ENCODE measurements around the gene AMZ1. TPM values are rescaled to one million over a fixed set of nuclear protein-coding genes. Genes with fewer than 3 reads are reported as not detected.

AMZ1 gene
- total and polyA plus RNA-seq, 10 of the 15 experiments (the other 5 are each of a cell fraction or from before 2014, with no cell fraction given) = 0.02 to 2.0 (median 0.69) TPM

DNA sequence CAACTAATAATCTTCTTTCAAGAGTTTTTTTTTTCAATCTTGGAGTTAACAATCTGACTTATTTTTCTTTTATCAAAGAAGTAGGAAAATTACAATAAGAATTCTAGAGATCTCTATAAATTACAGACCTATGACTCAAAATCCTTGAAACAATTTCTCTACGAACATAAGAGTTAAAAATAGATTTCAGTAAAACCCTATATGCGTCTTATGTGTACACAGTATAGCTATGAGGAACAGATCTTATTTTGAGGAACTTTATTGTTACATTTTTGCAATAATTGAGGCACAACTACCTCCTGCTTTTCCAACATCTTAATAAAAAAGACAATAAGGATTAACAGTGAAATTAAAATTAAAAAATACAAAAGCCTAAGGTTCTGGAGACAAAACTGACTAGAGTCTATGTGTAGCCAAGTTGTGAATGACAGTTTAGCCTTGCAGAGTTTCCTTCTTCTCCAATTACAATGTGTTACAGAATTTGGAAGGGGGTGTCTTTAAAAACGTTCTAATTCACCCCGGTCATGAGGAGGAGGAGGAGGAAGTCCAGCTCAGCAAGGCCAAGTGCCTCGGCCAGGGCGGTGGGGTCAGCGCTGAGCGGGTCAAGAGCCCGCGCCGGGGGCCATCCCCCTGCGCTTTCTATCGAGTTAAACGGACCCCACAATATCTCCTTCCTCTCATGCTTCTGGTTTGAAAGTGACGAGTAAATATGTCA is 40.5 kb downstream of the AMZ1 start:
- H3K9ac ChIP-seq (ENCODE audit: control insufficient read depth, insufficient read depth, low read length) = no peak overlapping the region
- intact Hi-C loops (cut with micrococcal nuclease; ENCODE audit: unreplicated experiment) = no loop called here
- H3K27ac ChIP-seq (ENCODE audit: control insufficient read depth, insufficient read depth) = no peak overlapping the region
- peaks cover 0 to 6% of the 10 kb centered on the region in 2 experiments; a peak in 2 of 4 replicates for H3K36me3 ChIP-seq (ENCODE audit: control insufficient read depth in 2 of 2, insufficient read depth in 2 of 2, low read length in 1 of 2)
- no peaks in the 10 kb centered on the region for H3K9me3 ChIP-seq (replicated peaks; ENCODE audit: control insufficient read depth, insufficient read depth, low read length)
- H3K79me2 ChIP-seq (ENCODE audit: control insufficient read depth, insufficient read depth, low read length) = no peaks in the 10 kb centered on the region
- H3K4me3 ChIP-seq = no peak overlapping the region
- no peak overlapping the region for H3K4me2 ChIP-seq (ENCODE audit: control insufficient read depth, insufficient read depth)
- no peaks in the 10 kb centered on the region for H3K27me3 ChIP-seq (replicated peaks in 1 of 2; ENCODE audit: control insufficient read depth in 2 of 2, insufficient read depth in 2 of 2, low read length in 1 of 2)
- FAIRE-seq = no peak
- TF ChIP-seq KDM1A (IDR thresholded peaks at IDR 0.05; ENCODE audit: borderline replicate concordance) = no peak
- TF ChIP-seq, protein P1, sequence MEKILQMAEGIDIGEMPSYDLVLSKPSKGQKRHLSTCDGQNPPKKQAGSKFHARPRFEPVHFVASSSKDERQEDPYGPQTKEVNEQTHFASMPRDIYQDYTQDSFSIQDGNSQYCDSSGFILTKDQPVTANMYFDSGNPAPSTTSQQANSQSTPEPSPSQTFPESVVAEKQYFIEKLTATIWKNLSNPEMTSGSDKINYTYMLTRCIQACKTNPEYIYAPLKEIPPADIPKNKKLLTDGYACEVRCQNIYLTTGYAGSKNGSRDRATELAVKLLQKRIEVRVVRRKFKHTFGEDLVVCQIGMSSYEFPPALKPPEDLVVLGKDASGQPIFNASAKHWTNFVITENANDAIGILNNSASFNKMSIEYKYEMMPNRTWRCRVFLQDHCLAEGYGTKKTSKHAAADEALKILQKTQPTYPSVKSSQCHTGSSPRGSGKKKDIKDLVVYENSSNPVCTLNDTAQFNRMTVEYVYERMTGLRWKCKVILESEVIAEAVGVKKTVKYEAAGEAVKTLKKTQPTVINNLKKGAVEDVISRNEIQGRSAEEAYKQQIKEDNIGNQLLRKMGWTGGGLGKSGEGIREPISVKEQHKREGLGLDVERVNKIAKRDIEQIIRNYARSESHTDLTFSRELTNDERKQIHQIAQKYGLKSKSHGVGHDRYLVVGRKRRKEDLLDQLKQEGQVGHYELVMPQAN (conservative IDR thresholded peaks at IDR 0.05) = no peak
- ChIA-PET POLR2A (no interaction called here), RAD21 (ENCODE audit: unreplicated experiment) (no interaction called here), CTCF (interaction anchor here (0.6 kb wide), 1 partner anchor 29 kb away, joined by 3 read pairs; no protein-coding TSS in a partner anchor), SMC1A (ENCODE audit: uncharacterized antibody, unreplicated experiment) (no interaction called here)
- DNase-seq (ENCODE audit: low read depth, low spot score) = no peak
- ATAC-seq = no peak
- H2AFZ ChIP-seq (ENCODE audit: control insufficient read depth, low read depth, low read length) = no peak overlapping the region
- in situ Hi-C loops (cut with MboI) = no loop called here
- H4K20me1 ChIP-seq (ENCODE audit: control insufficient read depth, insufficient read depth) = no peaks in the 10 kb centered on the region
- TSS peak; percentile 39 for BruUV-seq (replicated peaks)
- H3K4me1 ChIP-seq (ENCODE audit: control insufficient read depth, insufficient read depth, low read length) = no peaks in the 10 kb centered on the region
- WGBS (ENCODE audit: insufficient coverage, insufficient replicate concordance, low lambda C conversion rate, missing lambda C conversion rate) = 88% methylated on average over 15 of the region's 15 CpGs

All from GM12878 (cell line).